ENCODE measurements around the gene CASKIN1.

Gene CASKIN1

GRCh38 chr16:2229632-2230250, 33.3 kb upstream of the CASKIN1 start:
- Histone ChIP-seq H3K27me3 (ENCODE audit: insufficient read depth, low read depth) (no peaks in the 10 kb centered on the region), H2AFZ (ENCODE audit: low read depth) (no peak overlapping the region), H3K79me2 (ENCODE audit: insufficient read depth, low read depth) (peaks cover 36% of the 10 kb centered on the region), H3K9ac (no peak overlapping the region), H3K36me3 (ENCODE audit: insufficient read depth) (no peaks in the 10 kb centered on the region), H4K20me1 (ENCODE audit: insufficient read depth) (no peaks in the 10 kb centered on the region), H3K27ac (no peak overlapping the region), H3K4me1 (ENCODE audit: low read depth, poor library complexity, severe bottlenecking) (peaks cover 5% of the 10 kb centered on the region), H3K4me2 (no peak overlapping the region), H3K4me3 (IDR thresholded peaks at IDR 0.05; ENCODE audit: insufficient read depth, low read depth, low read length) (no peak overlapping the region)
- TF ChIP-seq CTCF (conservative IDR thresholded peaks at IDR 0.05; ENCODE audit: low read depth, low read length): no peak

- TF ChIP-seq CTCF (conservative IDR thresholded peaks at IDR 0.05; ENCODE audit: low read depth, low read length): no peak
- Histone ChIP-seq H2AFZ (ENCODE audit: low read depth) (no peak overlapping the region), H4K20me1 (ENCODE audit: insufficient read depth) (no peaks in the 10 kb centered on the region), H3K27ac (no peak overlapping the region), H3K27me3 (ENCODE audit: insufficient read depth, low read depth) (no peaks in the 10 kb centered on the region), H3K4me2 (no peak overlapping the region), H3K36me3 (ENCODE audit: insufficient read depth) (no peaks in the 10 kb centered on the region), H3K4me1 (ENCODE audit: low read depth, poor library complexity, severe bottlenecking) (peaks cover 11% of the 10 kb centered on the region), H3K4me3 (IDR thresholded peaks at IDR 0.05; ENCODE audit: insufficient read depth, low read depth, low read length) (no peak overlapping the region), H3K9ac (no peak overlapping the region), H3K79me2 (ENCODE audit: insufficient read depth, low read depth) (peaks cover 42% of the 10 kb centered on the region)
Observed at GRCh38 chr16:2229091-2229490, 32.7 kb upstream of the CASKIN1 start.

- Histone ChIP-seq H3K4me1 (ENCODE audit: low read depth, poor library complexity, severe bottlenecking) (peaks cover 11% of the 10 kb centered on the region), H3K4me2 (no peak overlapping the region), H3K4me3 (IDR thresholded peaks at IDR 0.05; ENCODE audit: insufficient read depth, low read depth, low read length) (no peak overlapping the region), H3K36me3 (ENCODE audit: insufficient read depth) (no peaks in the 10 kb centered on the region), H4K20me1 (ENCODE audit: insufficient read depth) (no peaks in the 10 kb centered on the region), H3K27ac (no peak overlapping the region), H3K79me2 (ENCODE audit: insufficient read depth, low read depth) (peaks cover 48% of the 10 kb centered on the region), H3K27me3 (ENCODE audit: insufficient read depth, low read depth) (no peaks in the 10 kb centered on the region), H3K9ac (no peak overlapping the region), H2AFZ (ENCODE audit: low read depth) (no peak overlapping the region)
- no peak for TF ChIP-seq CTCF (conservative IDR thresholded peaks at IDR 0.05; ENCODE audit: low read depth, low read length)
Observed at GRCh38 chr16:2228161-2228824, 31.9 kb upstream of the CASKIN1 start.

- Histone ChIP-seq H3K36me3 (ENCODE audit: insufficient read depth) (no peaks in the 10 kb centered on the region), H3K4me2 (no peak overlapping the region)
- TF ChIP-seq CTCF (conservative IDR thresholded peaks at IDR 0.05; ENCODE audit: low read depth, low read length): no peak
Observed at GRCh38 chr16:2226918-2227317, 30.5 kb upstream of the CASKIN1 start.

More at GRCh38 chr16:2226918-2227317, 30.5 kb upstream of the CASKIN1 start:
- H3K27me3 ChIP-seq (ENCODE audit: insufficient read depth, low read depth): no peaks in the 10 kb centered on the region
- peaks cover 16% of the 10 kb centered on the region for H3K4me1 ChIP-seq (ENCODE audit: low read depth, poor library complexity, severe bottlenecking)
- no peak overlapping the region for H3K4me3 ChIP-seq (IDR thresholded peaks at IDR 0.05; ENCODE audit: insufficient read depth, low read depth, low read length)
- no peak overlapping the region for H2AFZ ChIP-seq (ENCODE audit: low read depth)
- H3K27ac ChIP-seq: no peak overlapping the region
- H3K9ac ChIP-seq: no peak overlapping the region
- peaks cover 48% of the 10 kb centered on the region for H3K79me2 ChIP-seq (ENCODE audit: insufficient read depth, low read depth)
- no peaks in the 10 kb centered on the region for H4K20me1 ChIP-seq (ENCODE audit: insufficient read depth)

All from KMS-11 (cell line).